ENCODE data around the gene SHANK3. TPM values are rescaled to one million over a fixed set of nuclear protein-coding genes. Genes with fewer than 3 reads are reported as not detected.
A peak's percentile ranks its signal among the peaks of the same experiment; 100 is the strongest.

SHANK3 gene
- total RNA-seq, 4 donors from 2014 or later: 2.8 to 36.3 (median 10.8) TPM

DNA sequence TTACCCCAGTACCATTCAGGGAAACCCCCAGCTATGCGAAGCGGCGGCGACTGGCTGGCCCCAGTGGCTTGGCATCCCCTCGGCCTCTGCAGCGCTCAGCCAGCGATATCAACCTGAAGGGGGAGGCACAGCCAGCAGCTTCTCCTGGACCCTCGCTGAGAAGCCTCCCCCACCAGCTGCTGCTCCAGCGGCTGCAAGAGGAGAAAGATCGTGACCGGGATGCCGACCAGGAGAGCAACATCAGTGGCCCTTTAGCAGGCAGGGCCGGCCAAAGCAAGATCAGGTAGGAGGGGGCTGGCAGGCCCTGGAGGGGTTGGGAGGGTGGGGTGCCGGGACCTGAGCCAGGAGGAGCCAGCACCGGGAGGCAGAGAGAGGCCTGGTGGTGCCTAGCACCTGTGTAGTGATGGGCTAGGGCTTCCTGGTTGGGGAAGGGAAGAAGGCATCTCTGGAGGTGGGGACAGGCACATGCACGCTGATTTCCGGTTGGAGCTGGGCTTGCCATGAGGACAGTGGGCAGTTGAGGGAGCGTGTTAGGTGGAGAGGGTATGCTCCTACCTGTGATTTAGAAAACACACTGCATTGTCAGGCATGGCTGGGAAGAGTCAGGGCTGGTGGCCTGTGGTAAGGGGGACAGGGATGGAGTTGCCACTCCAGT, 22.3 kb downstream of the SHANK3 start:
- peak in 2 of 3 donors; percentile 24 to 34 for DNase-seq
- no peak for TF ChIP-seq POLR2A (IDR thresholded peaks at IDR 0.05)
- TF ChIP-seq, protein P1, sequence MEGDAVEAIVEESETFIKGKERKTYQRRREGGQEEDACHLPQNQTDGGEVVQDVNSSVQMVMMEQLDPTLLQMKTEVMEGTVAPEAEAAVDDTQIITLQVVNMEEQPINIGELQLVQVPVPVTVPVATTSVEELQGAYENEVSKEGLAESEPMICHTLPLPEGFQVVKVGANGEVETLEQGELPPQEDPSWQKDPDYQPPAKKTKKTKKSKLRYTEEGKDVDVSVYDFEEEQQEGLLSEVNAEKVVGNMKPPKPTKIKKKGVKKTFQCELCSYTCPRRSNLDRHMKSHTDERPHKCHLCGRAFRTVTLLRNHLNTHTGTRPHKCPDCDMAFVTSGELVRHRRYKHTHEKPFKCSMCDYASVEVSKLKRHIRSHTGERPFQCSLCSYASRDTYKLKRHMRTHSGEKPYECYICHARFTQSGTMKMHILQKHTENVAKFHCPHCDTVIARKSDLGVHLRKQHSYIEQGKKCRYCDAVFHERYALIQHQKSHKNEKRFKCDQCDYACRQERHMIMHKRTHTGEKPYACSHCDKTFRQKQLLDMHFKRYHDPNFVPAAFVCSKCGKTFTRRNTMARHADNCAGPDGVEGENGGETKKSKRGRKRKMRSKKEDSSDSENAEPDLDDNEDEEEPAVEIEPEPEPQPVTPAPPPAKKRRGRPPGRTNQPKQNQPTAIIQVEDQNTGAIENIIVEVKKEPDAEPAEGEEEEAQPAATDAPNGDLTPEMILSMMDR (IDR thresholded peaks at IDR 0.05): no peak
- Histone ChIP-seq H3K27me3 (no peaks in the 10 kb centered on the region), H3K4me3 (no peak overlapping the region), H3K36me3 (no peaks in the 10 kb centered on the region), H3K9me3 (no peaks in the 10 kb centered on the region), H3K27ac (no peak overlapping the region), H3K4me1 (peaks cover 0 to 15% (median 0%) of the 10 kb centered on the region in 4 donors)

DNA sequence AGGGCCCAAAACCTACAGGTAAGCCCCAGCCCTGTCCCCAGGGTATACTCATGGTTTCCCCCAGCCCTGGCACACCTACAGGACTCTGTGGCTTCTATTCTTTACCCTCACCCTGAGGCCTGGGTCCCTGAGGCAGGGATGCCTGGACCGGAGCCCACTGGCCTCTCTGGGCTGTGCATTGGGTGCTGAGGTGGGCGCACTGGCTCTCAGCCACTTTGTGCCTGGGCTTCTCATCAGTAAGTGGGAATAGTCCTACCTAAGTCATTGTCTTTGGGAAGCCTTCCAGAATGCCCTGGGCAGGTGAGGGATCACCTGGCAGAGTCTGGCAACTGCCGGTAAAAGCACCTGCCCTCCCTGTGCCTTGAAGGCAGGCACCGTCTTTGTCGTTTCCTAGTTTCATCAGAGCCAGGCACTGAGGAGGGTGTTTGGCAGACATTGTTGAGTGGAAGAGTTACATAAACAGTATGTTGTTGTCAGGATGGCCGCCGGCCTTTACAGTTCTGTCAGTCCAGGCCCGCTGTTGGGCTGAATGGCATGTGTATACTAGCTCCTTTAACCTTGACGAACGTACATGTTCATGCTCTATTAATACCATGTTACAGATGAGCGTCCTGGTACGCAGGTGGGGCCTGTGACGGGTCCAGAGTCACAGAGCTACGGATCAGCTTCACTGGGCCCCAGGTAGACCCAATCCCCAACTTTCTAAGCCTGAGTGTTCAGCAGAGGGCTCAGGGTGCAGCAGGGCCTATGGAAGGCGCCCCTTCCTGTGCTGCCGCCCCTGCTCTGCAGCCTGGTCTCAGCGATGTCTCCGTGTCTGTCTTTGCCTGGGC, 23.0 kb downstream of the SHANK3 start:
- peaks cover 0 to 20% (median 0%) of the 10 kb centered on the region in 4 donors for H3K4me1 ChIP-seq
- TF ChIP-seq, protein P1 (IDR thresholded peaks at IDR 0.05): no peak
- no peak for TF ChIP-seq POLR2A (IDR thresholded peaks at IDR 0.05)
- no peak overlapping the region for H3K27ac ChIP-seq
- no peaks in the 10 kb centered on the region for H3K27me3 ChIP-seq
- no peaks in the 10 kb centered on the region for H3K36me3 ChIP-seq
- no peaks in the 10 kb centered on the region for H3K9me3 ChIP-seq
- DNase-seq: peak in 1 of 3 donors; percentile 36
- no peak overlapping the region for H3K4me3 ChIP-seq

DNA sequence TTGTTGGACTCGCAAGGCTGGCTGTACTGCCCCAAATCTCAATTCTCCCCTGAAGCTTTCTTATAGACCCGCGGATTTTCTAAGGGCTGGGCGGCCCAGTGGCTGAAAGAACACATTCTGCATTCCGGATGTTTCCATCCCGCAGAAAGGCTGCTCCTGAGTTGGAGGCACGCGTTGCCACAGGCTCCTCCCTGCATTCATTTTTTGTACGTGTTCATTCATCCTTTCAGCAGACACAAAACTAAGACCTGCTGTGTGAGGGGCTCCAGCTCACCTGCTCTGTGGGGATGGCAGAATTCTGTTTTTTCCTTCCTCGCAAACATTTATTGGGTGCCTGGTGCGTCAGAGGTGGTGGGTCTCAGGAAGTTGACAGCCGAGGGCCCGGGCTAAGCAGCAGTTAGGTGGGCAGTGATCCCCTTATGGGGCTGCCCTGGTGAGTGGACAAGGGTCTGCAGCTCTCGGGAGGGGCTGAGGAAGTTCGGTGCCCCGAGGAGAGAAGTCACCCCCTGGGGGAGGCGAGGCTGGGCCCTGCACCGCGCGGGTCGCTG, 23.7 kb downstream of the SHANK3 start:
- H3K27ac ChIP-seq: no peak overlapping the region
- no peaks in the 10 kb centered on the region for H3K9me3 ChIP-seq
- H3K4me3 ChIP-seq: peak overlapping the region in 1 of 4 donors; percentile 50
- H3K27me3 ChIP-seq: no peaks in the 10 kb centered on the region
- DNase-seq: no peak
- no peaks in the 10 kb centered on the region for H3K36me3 ChIP-seq
- H3K4me1 ChIP-seq: peaks cover 0 to 21% (median 0%) of the 10 kb centered on the region in 4 donors
- TF ChIP-seq POLR2A (IDR thresholded peaks at IDR 0.05): no peak

DNA sequence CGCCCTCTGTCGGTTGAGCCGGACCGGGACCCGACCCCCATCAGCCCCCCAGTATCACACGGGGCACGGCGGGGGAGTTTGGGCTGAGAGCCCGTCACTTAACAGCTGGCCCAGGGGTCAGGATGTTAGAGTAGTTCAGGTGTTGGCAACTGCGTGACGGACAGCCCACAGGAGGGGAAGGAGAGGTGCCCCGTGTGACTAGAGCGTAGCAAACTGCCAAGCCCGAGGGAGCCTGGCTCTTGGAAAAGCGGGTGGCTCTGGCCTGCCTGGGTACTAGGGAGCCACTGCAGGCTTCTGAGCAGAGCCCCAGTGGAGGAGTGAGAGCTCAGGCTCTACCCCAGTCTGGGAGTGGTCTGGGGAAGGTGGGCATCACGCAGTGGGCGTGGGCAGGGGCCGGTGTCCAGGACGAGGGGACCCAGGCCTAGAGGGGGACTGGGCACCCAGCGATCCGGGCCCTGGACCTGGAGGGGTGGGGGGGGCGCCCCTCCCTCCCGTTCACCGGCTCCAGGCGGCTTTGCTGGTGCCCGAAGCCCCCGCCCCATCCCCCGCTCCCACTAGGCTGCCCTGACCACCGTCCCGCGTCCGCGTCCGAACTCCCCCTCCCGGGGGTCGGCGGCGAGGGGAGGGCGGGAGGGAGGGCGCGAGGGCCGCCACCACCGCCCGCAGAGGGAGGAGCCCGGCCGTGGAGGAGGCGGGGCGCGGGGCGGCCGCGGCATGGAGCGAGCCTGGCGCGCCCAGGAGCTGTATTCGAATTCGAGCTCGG, 24.4 kb downstream of the SHANK3 start:
- TF ChIP-seq, protein P1 (IDR thresholded peaks at IDR 0.05): peak in 3 of 6 experiments; percentile 18 to 26 (median 26)
- TF ChIP-seq POLR2A (IDR thresholded peaks at IDR 0.05): no peak
- Histone ChIP-seq H3K4me1 (peaks cover 0 to 21% (median 0%) of the 10 kb centered on the region in 4 donors), H3K36me3 (no peaks in the 10 kb centered on the region), H3K27me3 (no peaks in the 10 kb centered on the region), H3K27ac (no peak overlapping the region), H3K9me3 (no peaks in the 10 kb centered on the region), H3K4me3 (peak overlapping the region in 2 of 4 donors; percentile 50)
- DNase-seq: peak in 1 of 3 donors; percentile 51

DNA sequence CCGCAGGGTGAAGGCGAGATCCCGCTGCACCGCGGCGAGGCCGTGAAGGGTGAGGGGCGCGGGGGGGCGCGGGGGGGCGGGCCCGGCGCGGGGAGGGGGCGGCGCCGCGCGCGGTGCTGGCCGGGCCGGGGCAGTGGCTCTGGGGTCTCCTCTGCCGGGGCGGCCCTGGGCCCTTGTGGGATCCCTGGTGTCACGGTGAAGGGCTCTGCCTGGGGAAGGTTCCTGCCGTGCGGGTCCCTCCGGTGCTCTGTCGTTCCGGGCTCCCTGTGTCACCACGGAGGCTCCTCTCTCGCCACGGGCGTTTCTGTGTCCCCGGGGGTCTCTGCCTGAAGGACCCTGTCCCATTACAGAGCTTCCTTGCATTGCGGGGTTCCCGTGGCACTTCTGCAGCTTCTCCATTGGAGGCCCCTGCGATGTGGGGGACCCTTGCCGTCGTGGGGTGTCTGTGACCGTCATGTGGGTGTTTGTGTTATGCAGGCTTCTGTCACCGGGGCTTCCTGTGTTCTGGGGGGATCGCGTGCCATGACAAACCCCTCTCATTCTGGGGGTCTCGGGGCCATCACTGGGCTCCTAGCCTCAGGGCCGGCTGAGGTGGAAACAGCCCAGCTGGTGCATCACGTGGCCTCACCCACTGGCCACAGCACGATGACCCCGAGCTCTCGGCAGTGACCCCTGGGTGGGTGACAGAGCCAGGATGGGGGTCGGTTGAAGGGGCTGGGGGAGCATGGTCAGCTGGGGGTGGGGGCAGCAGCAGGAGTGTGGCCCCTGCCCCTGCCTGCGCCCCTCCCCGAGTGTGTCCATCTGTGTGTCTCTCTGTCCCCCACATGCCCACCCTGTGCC, 25.3 kb downstream of the SHANK3 start:
- H3K27me3 ChIP-seq: no peaks in the 10 kb centered on the region
- H3K9me3 ChIP-seq: no peaks in the 10 kb centered on the region
- H3K4me1 ChIP-seq: peaks cover 0 to 21% (median 0%) of the 10 kb centered on the region in 4 donors
- TF ChIP-seq, protein P1 (IDR thresholded peaks at IDR 0.05): no peak
- no peak for TF ChIP-seq POLR2A (IDR thresholded peaks at IDR 0.05)
- peak overlapping the region in 3 of 4 donors; percentile 18 to 50 (median 34) for H3K4me3 ChIP-seq
- H3K27ac ChIP-seq: peak overlapping the region in 1 of 4 donors; percentile 19
- DNase-seq: peak in 1 of 3 donors; percentile 48
- no peaks in the 10 kb centered on the region for H3K36me3 ChIP-seq
